T-helper 1 cell treated with Interleukin-12 subunit alpha and Interleukin-12 subunit beta and Interleukin-4 antibody, amounts not matched to agents 30 μg/mL and 1 μg/mL, for 36 hours (primary cell): ENCODE data around the gene CAPZB.
A peak's percentile ranks its signal among the peaks of the same experiment; 100 is the strongest.

ENCODE experiments used
- H3K27ac Mint-ChIP-seq: one replicate; pipeline ENCODE4 v1.8.0; 2021; ENCODE audit warnings: mild to moderate bottlenecking, mixed read lengths
- H3K27me3 Mint-ChIP-seq: one replicate; pipeline ENCODE4 v1.8.0; 2021; ENCODE audit warnings: low read depth, mixed read lengths
- H3K36me3 Mint-ChIP-seq: one replicate; pipeline ENCODE4 v1.8.0; 2021; ENCODE audit warnings: low read depth, mixed read lengths
- H3K4me1 Mint-ChIP-seq: one replicate; pipeline ENCODE4 v1.8.0; 2021; ENCODE audit warnings: low read depth, mixed read lengths
- H3K4me3 Mint-ChIP-seq: one replicate; pipeline ENCODE4 v1.8.0; 2021; ENCODE audit warnings: mild to moderate bottlenecking, moderate library complexity, mixed read lengths
- H3K9me3 Mint-ChIP-seq: one replicate; pipeline ENCODE4 v1.8.0; 2021; ENCODE audit warnings: mixed read lengths

CAPZB gene

GRCh38 chr1:19454265-19455146, 30.8 kb downstream of the CAPZB start:
- Mint-ChIP-seq H3K27me3 (no peaks in the 10 kb centered on the region), H3K4me1 (peaks cover 68% of the 10 kb centered on the region), H3K9me3 (no peaks in the 10 kb centered on the region), H3K4me3 (no peak overlapping the region), H3K27ac (peak overlapping the region; percentile 62), H3K36me3 (peaks cover 26% of the 10 kb centered on the region)

GRCh38 chr1:19453741-19454201, 31.6 kb downstream of the CAPZB start:
- peaks cover 26% of the 10 kb centered on the region for H3K36me3 Mint-ChIP-seq
- no peak overlapping the region for H3K4me3 Mint-ChIP-seq
- no peak overlapping the region for H3K27ac Mint-ChIP-seq

GRCh38 chr1:19452221-19452663, 33.1 kb downstream of the CAPZB start:
- H3K4me3 Mint-ChIP-seq, result no peak overlapping the region

More at GRCh38 chr1:19453741-19454201, 31.6 kb downstream of the CAPZB start:
- peaks cover 68% of the 10 kb centered on the region for H3K4me1 Mint-ChIP-seq
- no peaks in the 10 kb centered on the region for H3K9me3 Mint-ChIP-seq
- H3K27me3 Mint-ChIP-seq, result no peaks in the 10 kb centered on the region

GRCh38 chr1:19450811-19451515, 34.4 kb downstream of the CAPZB start:
- H3K4me1 Mint-ChIP-seq, result peaks cover 68% of the 10 kb centered on the region
- no peak overlapping the region for H3K4me3 Mint-ChIP-seq
- H3K27ac Mint-ChIP-seq, result peak overlapping the region; percentile 32
- no peaks in the 10 kb centered on the region for H3K27me3 Mint-ChIP-seq
- peaks cover 23% of the 10 kb centered on the region for H3K36me3 Mint-ChIP-seq
- H3K9me3 Mint-ChIP-seq, result no peaks in the 10 kb centered on the region

More at GRCh38 chr1:19452221-19452663, 33.1 kb downstream of the CAPZB start:
- H3K4me1 Mint-ChIP-seq, result peaks cover 71% of the 10 kb centered on the region
- no peaks in the 10 kb centered on the region for H3K27me3 Mint-ChIP-seq
- no peak overlapping the region for H3K27ac Mint-ChIP-seq
- no peaks in the 10 kb centered on the region for H3K9me3 Mint-ChIP-seq
- peaks cover 29% of the 10 kb centered on the region for H3K36me3 Mint-ChIP-seq

- peaks cover 65% of the 10 kb centered on the region for H3K4me1 Mint-ChIP-seq
- H3K36me3 Mint-ChIP-seq, result peaks cover 21% of the 10 kb centered on the region
- peak overlapping the region; percentile 64 for H3K27ac Mint-ChIP-seq
- H3K27me3 Mint-ChIP-seq, result no peaks in the 10 kb centered on the region
- H3K4me3 Mint-ChIP-seq, result no peak overlapping the region
- no peaks in the 10 kb centered on the region for H3K9me3 Mint-ChIP-seq
Measured at GRCh38 chr1:19449454-19450228, 35.7 kb downstream of the CAPZB start.

- Mint-ChIP-seq H3K27ac (peak overlapping the region; percentile 67), H3K4me3 (peak overlapping the region; percentile 10), H3K9me3 (no peaks in the 10 kb centered on the region), H3K27me3 (no peaks in the 10 kb centered on the region), H3K4me1 (peaks cover 66% of the 10 kb centered on the region), H3K36me3 (peaks cover 25% of the 10 kb centered on the region)
Measured at GRCh38 chr1:19448491-19449439, 36.6 kb downstream of the CAPZB start.

- H3K9me3 Mint-ChIP-seq, result no peaks in the 10 kb centered on the region
- no peak overlapping the region for H3K4me3 Mint-ChIP-seq
- H3K27me3 Mint-ChIP-seq, result no peaks in the 10 kb centered on the region
- peaks cover 26% of the 10 kb centered on the region for H3K36me3 Mint-ChIP-seq
- peak overlapping the region; percentile 31 for H3K27ac Mint-ChIP-seq
- H3K4me1 Mint-ChIP-seq, result peaks cover 62% of the 10 kb centered on the region
Measured at GRCh38 chr1:19447550-19447949, 37.8 kb downstream of the CAPZB start.

GRCh38 chr1:19445417-19446342, 39.7 kb downstream of the CAPZB start:
- Mint-ChIP-seq H3K4me1 (peaks cover 57% of the 10 kb centered on the region), H3K36me3 (peaks cover 31% of the 10 kb centered on the region), H3K27ac (peak overlapping the region; percentile 3), H3K9me3 (no peaks in the 10 kb centered on the region), H3K27me3 (no peaks in the 10 kb centered on the region), H3K4me3 (no peak overlapping the region)

GRCh38 chr1:19444296-19445021, 40.9 kb downstream of the CAPZB start:
- H3K27ac Mint-ChIP-seq, result peak overlapping the region; percentile 1
- H3K9me3 Mint-ChIP-seq, result no peaks in the 10 kb centered on the region
- no peak overlapping the region for H3K4me3 Mint-ChIP-seq
- H3K36me3 Mint-ChIP-seq, result peaks cover 32% of the 10 kb centered on the region
- no peaks in the 10 kb centered on the region for H3K27me3 Mint-ChIP-seq
- H3K4me1 Mint-ChIP-seq, result peaks cover 58% of the 10 kb centered on the region

- H3K27ac Mint-ChIP-seq, result no peak overlapping the region
- H3K4me3 Mint-ChIP-seq, result no peak overlapping the region
- H3K27me3 Mint-ChIP-seq, result no peaks in the 10 kb centered on the region
- H3K36me3 Mint-ChIP-seq, result peaks cover 24% of the 10 kb centered on the region
- peaks cover 52% of the 10 kb centered on the region for H3K4me1 Mint-ChIP-seq
- H3K9me3 Mint-ChIP-seq, result no peaks in the 10 kb centered on the region
Measured at GRCh38 chr1:19443326-19443725, 42.0 kb downstream of the CAPZB start.

- Mint-ChIP-seq H3K4me3 (no peak overlapping the region), H3K27ac (no peak overlapping the region)
Measured at GRCh38 chr1:19442154-19443096, 42.9 kb downstream of the CAPZB start.

More at GRCh38 chr1:19442154-19443096, 42.9 kb downstream of the CAPZB start:
- H3K4me1 Mint-ChIP-seq, result peaks cover 53% of the 10 kb centered on the region
- no peaks in the 10 kb centered on the region for H3K27me3 Mint-ChIP-seq
- peaks cover 20% of the 10 kb centered on the region for H3K36me3 Mint-ChIP-seq
- no peaks in the 10 kb centered on the region for H3K9me3 Mint-ChIP-seq
